RPMI7951 (cell line): ENCODE results near the gene KREMEN1. TPM values are rescaled to one million over a fixed set of nuclear protein-coding genes. Genes with fewer than 3 reads are reported as not detected.
"Not testable (repeated sequence)": the region's sequence is repeated elsewhere in the genome, so short reads cannot be mapped to it uniquely, and the experiment has no call there.

Experiments used
- DNase-seq: peaks from one replicate; pipeline ENCODE4 v3.0.0-alpha.2; 2012; ENCODE audit warnings: low read depth
- total RNA-seq: library from RNA; depleted of rRNA; stranded (reverse); fragments of >200 nt; shearing (Covaris generic); gene quantifications from 2 replicates; pipeline ENCODE4 v1.2.3, GENCODE V29; 2014

KREMEN1 gene
- total RNA-seq, 1 experiment from 2014 or later, result 6.1 TPM

GRCh38 chr22:29078869-29079207 lies 6.0 kb downstream of the KREMEN1 start:
- DNase-seq, result no peak

- DNase-seq, result peak; percentile 71
Measured at GRCh38 chr22:29079218-29079901, 6.5 kb downstream of the KREMEN1 start.

GRCh38 chr22:29080106-29080975 lies 7.5 kb downstream of the KREMEN1 start:
- DNase-seq, result peak; percentile 89

- DNase-seq, result no peak
Measured at GRCh38 chr22:29081517-29082236, 8.8 kb downstream of the KREMEN1 start.

- no peak for DNase-seq
Measured at GRCh38 chr22:29082826-29083545, 10.2 kb downstream of the KREMEN1 start.

- DNase-seq, result not testable (repeated sequence)
Measured at GRCh38 chr22:29083576-29083932, 10.7 kb downstream of the KREMEN1 start.

GRCh38 chr22:29083933-29084591 lies 11.2 kb downstream of the KREMEN1 start:
- DNase-seq, result peak; percentile 90

- DNase-seq, result no peak
Measured at GRCh38 chr22:29087012-29087411, 14.2 kb downstream of the KREMEN1 start.

- DNase-seq, result no peak
Measured at GRCh38 chr22:29088809-29089208, 16.0 kb downstream of the KREMEN1 start.

GRCh38 chr22:29089507-29089906 lies 16.7 kb downstream of the KREMEN1 start:
- DNase-seq, result no peak

GRCh38 chr22:29090039-29090438 lies 17.2 kb downstream of the KREMEN1 start:
- no peak for DNase-seq

- DNase-seq, result no peak
Measured at GRCh38 chr22:29092243-29092642, 19.4 kb downstream of the KREMEN1 start.

GRCh38 chr22:29093030-29093429 lies 20.2 kb downstream of the KREMEN1 start:
- no peak for DNase-seq

GRCh38 chr22:29093501-29094300 lies 20.9 kb downstream of the KREMEN1 start:
- DNase-seq, result peak; percentile 89

GRCh38 chr22:29095459-29095858 lies 22.6 kb downstream of the KREMEN1 start:
- DNase-seq, result no peak

GRCh38 chr22:29096736-29097669 lies 24.2 kb downstream of the KREMEN1 start:
- no peak for DNase-seq

GRCh38 chr22:29098296-29098695 lies 25.5 kb downstream of the KREMEN1 start:
- DNase-seq, result no peak

GRCh38 chr22:29102300-29102699 lies 29.5 kb downstream of the KREMEN1 start:
- DNase-seq, result no peak

GRCh38 chr22:29103121-29103520 lies 30.3 kb downstream of the KREMEN1 start:
- no peak for DNase-seq
